GM12892 (cell line): ENCODE data around the gene GABRE.

Source experiments
- POLR2A ChIP-seq: IDR thresholded peaks from 2 replicates; pipeline ENCODE4 v1.6.1; 2011; ENCODE audit warnings: low read depth, low read length, control low read depth
- POLR2AphosphoS5 ChIP-seq: IDR thresholded peaks from 2 replicates; pipeline ENCODE4 v1.6.1; 2011; ENCODE audit warnings: low read depth, low read length, control low read depth

- TF ChIP-seq POLR2A (no peak), POLR2AphosphoS5 (no peak)
These were observed 735 bp upstream of the GABRE start for GRCh38 chrX:151975228-151975593.
